Transverse colon (tissue), 4 donors: Measurements from ENCODE around the gene CDH11.

Source experiments
- EP300 ChIP-seq: sonication (generic); formaldehyde crosslinking; IDR thresholded peaks from one replicate; pipeline ENCODE4 v1.6.1; 2017; ENCODE audit warnings: antibody characterized with exemption, low read depth
- POLR2AphosphoS5 ChIP-seq, 3 donors: sonication (generic); formaldehyde crosslinking; IDR thresholded peaks; one replicate each; pipeline ENCODE4 v1.6.1; 2016; ENCODE audit warnings: antibody characterized with exemption in 3 of 3
- TF ChIP-seq, protein P1 (sequence below), 5 experiments: fragments of 200-600 bp in 3 of 5; fragments of 450-650 bp in 2 of 5; sonication (generic) in 3 of 5; IDR thresholded peaks; 1 replicate in 2 of 5; 2 replicates in 3 of 5; pipeline ENCODE4 v1.5.1; 2016 to 2017; ENCODE audit warnings: antibody characterized with exemption in 5 of 5, inconsistent platforms in 3 of 5, mild to moderate bottlenecking in 2 of 5, moderate library complexity in 1 of 5

DNA sequence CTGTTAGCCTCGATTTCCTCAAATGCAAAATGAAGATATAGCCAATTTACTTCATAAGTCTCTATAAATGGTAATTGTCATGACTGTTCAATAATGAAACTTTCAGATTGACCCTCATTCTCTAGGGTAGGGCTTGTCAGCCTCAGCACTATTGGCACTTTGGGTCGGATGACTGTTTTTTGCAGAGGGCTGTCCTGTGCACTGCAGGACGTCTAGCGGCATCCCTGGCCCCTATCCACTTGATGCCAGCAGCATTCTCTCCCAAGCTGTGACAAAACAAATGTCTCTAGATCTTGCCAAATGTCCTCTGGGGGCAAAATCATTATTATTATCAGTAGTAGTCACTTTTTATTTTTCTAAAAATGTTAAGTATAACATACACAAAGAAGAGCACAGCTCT, 24.6 kb downstream of the CDH11 start:
- TF ChIP-seq, protein P1, sequence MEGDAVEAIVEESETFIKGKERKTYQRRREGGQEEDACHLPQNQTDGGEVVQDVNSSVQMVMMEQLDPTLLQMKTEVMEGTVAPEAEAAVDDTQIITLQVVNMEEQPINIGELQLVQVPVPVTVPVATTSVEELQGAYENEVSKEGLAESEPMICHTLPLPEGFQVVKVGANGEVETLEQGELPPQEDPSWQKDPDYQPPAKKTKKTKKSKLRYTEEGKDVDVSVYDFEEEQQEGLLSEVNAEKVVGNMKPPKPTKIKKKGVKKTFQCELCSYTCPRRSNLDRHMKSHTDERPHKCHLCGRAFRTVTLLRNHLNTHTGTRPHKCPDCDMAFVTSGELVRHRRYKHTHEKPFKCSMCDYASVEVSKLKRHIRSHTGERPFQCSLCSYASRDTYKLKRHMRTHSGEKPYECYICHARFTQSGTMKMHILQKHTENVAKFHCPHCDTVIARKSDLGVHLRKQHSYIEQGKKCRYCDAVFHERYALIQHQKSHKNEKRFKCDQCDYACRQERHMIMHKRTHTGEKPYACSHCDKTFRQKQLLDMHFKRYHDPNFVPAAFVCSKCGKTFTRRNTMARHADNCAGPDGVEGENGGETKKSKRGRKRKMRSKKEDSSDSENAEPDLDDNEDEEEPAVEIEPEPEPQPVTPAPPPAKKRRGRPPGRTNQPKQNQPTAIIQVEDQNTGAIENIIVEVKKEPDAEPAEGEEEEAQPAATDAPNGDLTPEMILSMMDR (IDR thresholded peaks at IDR 0.05): no peak
- TF ChIP-seq EP300 (no peak), POLR2AphosphoS5 (IDR thresholded peaks at IDR 0.05) (no peak)
